ENCODE results near the gene LPCAT1.

Gene LPCAT1

GRCh38 chr5:1419476-1420210, 104.1 kb downstream of the LPCAT1 start:
- DNase-seq: no peak

- DNase-seq: no peak
Measured at GRCh38 chr5:1418921-1419280, 104.9 kb downstream of the LPCAT1 start.

DNA sequence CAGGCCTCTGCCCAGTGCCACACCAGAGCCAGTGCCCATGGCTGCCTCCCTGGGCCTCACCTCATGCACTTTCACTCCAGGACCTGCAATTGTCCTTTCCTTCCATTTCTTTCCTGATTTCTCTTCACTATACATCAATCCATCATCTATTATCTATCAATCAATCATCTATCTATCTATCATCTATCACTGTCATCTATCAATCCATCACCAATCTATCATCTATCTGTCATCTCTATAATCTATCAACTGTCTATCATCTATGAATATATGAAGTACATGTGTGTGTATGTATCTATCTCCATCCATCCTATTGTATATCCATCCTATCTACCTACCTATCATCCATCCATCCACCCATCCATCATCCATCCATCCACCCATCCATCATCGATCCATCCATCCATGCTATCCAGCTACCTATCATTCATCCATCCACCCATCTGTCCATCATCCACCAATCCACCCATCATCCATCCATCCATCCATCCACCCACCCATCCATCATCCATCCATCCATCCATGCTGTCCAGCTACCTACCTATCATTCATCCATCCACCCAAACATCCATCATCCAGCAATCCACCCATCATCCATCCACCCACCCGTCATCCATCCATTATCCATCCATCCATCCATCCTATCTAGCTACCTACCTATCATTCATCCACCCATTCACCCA, 105.4 kb downstream of the LPCAT1 start:
- no peak for DNase-seq

- DNase-seq: no peak
Measured at GRCh38 chr5:1417586-1418225, 106.1 kb downstream of the LPCAT1 start.

GRCh38 chr5:1416856-1417469, 106.8 kb downstream of the LPCAT1 start:
- no peak for DNase-seq

DNA sequence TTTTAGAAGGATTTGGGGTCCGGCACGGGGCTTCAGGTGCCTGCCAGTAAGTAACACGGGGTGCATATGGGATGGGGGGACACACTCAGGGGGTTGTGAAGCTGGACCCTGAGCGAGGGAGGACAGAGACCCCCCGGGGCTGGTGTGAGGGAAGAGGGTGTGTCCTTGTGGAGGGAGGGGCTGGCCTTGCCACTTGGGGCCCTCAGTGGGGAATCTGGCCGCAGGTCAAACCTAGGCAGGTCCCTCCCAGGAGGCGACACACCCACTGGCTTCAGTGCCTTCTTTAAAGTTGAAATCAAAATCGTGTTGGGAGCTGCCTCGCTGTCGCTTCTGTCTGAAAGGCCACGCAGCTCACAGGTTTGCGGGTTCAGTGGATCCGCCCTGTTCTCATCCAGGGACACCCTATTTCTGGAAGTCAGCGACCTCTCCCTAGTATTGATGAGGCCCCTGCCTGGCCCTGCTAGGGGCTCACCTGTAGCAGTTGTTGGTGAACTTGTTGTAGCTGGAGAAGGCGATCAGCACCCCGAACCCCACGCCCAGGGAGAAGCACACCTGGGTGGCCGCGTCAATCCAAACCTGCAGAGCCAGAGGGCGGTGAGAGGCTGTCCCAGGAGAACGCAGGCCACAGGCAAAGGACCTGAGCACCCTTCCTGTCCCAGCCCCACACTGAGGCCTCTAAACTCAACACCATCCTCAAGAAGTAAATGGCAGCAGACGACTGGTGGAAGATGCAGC, 108.0 kb downstream of the LPCAT1 start:
- DNase-seq: no peak

DNA sequence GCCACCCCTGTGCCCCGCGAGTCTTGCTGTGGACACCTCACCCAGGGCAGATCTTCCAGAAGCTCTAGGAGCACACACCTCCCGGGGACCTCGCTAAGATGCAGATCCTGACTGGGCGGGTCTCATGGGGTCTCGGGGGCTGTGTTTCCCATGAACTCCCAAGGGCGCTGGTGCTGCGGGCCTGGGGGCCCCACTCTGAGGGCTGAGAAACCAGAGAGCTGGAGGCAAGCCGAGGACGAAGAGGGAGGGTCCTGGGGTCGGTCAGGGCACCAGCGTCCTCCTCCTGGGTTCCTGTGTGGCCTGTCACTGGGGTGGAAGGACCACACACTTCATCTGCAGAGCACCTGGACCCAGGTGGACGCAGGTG, 108.7 kb downstream of the LPCAT1 start:
- DNase-seq: no peak

DNA sequence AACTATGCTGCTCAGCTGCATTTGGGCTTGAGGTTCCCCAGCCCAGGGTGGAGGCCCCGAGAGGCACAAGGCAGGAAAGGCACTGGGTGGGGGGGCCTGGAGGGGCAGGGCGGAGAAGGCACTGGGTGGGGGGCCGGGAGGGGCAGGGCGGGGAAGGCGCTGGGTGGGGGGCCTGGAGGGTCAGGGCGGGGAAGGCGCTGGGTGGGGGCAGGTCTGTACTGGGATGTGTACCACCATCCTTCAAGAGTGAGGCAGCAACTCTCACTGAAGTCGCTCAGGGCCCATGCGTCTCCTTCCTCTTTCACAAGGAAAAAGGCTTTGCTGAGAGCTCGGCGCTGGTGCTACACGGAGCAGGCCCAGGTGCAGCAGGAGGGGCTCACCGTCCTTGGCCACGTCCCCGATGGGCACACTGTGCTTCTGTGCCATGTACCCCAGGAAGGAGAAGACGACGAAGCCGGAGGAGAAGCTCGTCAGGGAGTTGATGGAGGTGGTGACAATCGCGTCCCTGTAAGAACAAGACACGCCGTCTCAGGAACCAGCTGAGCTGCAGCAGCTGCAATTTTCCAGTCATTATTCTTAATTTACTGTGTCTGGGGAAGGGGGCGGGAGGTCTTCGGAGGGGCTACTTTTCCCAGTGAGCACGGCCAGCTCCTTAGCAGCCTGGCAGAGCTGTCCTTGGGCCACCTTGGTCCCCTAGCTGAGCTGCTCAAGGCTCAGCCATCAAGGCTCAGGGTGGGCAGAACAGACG, 109.3 kb downstream of the LPCAT1 start:
- DNase-seq: no peak

DNA sequence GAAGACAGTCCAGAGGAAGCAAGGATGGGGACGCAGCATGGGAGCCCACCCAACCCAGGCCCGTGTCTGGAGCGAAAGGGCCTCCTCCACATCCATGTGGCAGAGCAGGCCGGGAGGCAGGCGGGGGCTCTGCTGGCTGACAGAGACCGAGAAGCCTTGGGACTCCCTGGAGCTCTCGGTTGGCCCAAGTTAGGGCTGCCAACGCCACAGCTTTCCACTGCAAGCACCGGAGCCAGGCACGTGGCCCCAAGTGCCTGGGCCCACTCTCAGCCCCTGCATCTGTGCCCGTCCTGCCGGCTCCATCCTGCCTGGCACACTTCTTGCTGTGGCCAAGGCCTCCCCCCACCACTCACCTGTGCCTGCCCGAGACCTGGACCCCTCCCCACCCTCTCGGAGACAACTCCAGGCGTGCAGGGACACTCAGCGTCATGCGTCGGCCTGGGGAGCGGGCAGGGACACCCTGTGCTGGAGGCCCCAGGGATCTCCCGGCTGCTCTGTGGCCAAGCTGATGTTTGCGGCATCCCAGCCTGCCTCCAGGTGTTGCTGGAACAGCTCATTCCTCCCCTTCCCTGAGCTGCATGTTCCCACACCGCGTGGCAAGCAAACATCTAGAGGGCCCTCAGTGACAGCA, 110.0 kb downstream of the LPCAT1 start:
- no peak for DNase-seq

- no peak for DNase-seq
Measured at GRCh38 chr5:1413211-1413610, 110.5 kb downstream of the LPCAT1 start.

DNA sequence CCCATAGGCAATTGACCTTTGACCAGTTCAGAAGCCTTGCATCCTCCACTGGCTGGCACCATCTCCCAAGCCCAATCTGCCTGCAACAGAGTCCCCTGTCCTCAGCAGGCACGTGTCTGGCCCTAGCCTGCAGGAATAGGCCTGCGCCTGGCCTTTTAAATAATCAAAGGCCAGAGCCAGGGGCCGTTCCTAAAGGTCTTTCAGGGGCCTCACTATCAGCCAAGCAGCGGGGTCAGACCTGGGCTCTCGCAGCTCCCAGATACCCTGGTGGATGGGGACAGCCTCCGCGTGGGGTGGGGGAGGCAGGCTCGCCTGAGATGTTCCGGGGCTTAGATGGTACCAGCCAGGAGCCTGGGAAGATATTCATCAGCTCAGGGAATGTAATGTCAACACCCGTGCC, 111.1 kb downstream of the LPCAT1 start:
- no peak for DNase-seq

DNA sequence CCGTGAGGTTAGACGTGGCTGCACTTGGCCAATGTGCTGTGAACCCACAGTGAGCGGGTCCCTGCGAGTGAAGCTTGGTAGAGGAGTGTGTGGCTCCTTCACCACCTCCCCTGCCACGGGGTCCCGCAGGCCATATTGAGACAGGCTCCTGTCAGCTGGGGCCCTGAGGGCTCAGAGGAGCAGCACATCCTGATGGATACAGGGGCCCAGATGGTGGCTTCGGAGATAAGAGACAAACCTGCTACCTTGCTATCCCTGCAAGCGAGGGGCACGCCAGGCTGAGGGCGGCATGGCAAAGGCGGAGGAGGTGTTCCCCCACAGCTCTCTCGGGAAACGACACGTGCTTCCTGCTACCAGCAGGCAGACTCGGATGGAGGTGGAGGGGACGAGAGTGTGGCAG, 111.6 kb downstream of the LPCAT1 start:
- DNase-seq: no peak
